AG04450 (cell line): ENCODE data around the gene SMURF1. TPM values are rescaled to one million over a fixed set of nuclear protein-coding genes. Genes with fewer than 3 reads are reported as not detected.

Experiments used
- CTCF ChIA-PET: fragments of 300-600, 350-600 bp; formaldehyde crosslinking; extraction: SDS; loops from one replicate; lab custom pipeline; 2022; ENCODE audit warnings: antibody characterized with exemption, inconsistent platforms; lab: Charles Lee
- POLR2A ChIA-PET: fragments of 350-600 bp; formaldehyde crosslinking; extraction: SDS; loops from one replicate; lab custom pipeline; 2021; ENCODE audit warnings: antibody characterized with exemption, inconsistent platforms; lab: Yijun Ruan, JAX
- DNase-seq: peaks from one replicate; pipeline ENCODE4 v3.0.0-alpha.2; 2011; ENCODE audit warnings: low read depth, low spot score
- H3K27ac ChIP-seq: one replicate; pipeline ENCODE4 v1.5.1; 2012; ENCODE audit warnings: low read depth, low read length, control low read depth
- H3K27me3 ChIP-seq: one replicate; pipeline ENCODE4 v1.6.0; 2012; ENCODE audit warnings: low read length; ENCODE audit not compliant: control insufficient read depth, insufficient read depth
- H3K4me3 ChIP-seq: 2 replicates; pipeline ENCODE4 v1.5.1; 2011; ENCODE audit warnings: mild to moderate bottlenecking, low read depth, low read length, control low read depth
- H3K9me3 ChIP-seq: 2 replicates; pipeline ENCODE4 v1.5.1; 2012; ENCODE audit warnings: low read length; ENCODE audit not compliant: control insufficient read depth, insufficient read depth
- CTCF ChIP-seq: IDR thresholded peaks from 2 replicates; pipeline ENCODE4 v1.5.1; 2011; ENCODE audit warnings: low read depth, low read length, control low read depth, inconsistent platforms
- polyA plus RNA-seq: library from polyadenylated mRNA; depleted of rRNA; stranded (reverse); fragments of >200 nt; gene quantifications from 2 replicates; pipeline ENCODE4 v1.2.3, GENCODE V29; 2011

Gene SMURF1
- polyA plus RNA-seq, 1 experiment = 17.1 TPM

DNA sequence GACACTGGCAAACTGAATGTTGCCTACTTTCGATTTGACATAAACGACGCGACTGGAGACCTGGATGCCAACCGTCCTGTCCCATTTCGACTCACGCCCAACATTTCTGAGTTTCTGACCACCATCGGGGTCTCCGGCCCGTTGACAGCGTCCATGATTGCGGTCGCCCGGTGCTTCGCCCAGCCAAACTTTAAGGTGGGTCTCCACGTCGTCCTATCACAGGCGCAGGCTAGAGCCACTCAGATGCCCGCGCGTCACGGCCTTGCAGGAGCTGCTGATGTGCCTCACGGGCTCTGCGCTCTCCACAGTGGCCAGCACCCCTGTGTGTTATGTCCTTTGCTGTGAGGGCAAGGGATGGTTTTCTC lies 132.6 kb downstream of the SMURF1 start:
- Histone ChIP-seq H3K27ac (no peak overlapping the region), H3K9me3 (peaks cover 4% of the 10 kb centered on the region; the same call in 1 of the 2 replicates), H3K27me3 (no peaks in the 10 kb centered on the region), H3K4me3 (no peak overlapping the region)
- TF ChIP-seq CTCF = no peak
- POLR2A ChIA-PET = no interaction called here
- CTCF ChIA-PET = no interaction called here
- DNase-seq = no peak

- no peak for TF ChIP-seq CTCF
- no peaks in the 10 kb centered on the region for H3K27me3 ChIP-seq
- POLR2A ChIA-PET = no interaction called here
- H3K9me3 ChIP-seq = peaks cover 4% of the 10 kb centered on the region; the same call in 1 of the 2 replicates
- H3K4me3 ChIP-seq = no peak overlapping the region
- CTCF ChIA-PET = interaction anchor here (0.6 to 0.7 kb wide), 2 partner anchors 289 to 464 kb away, joined by 3 to 6 read pairs; no protein-coding TSS in a partner anchor
- DNase-seq = no peak
- H3K27ac ChIP-seq = no peak overlapping the region
Measured at GRCh38 chr7:99010281-99010680, 133.6 kb downstream of the SMURF1 start.

GRCh38 chr7:99008921-99009530 lies 134.9 kb downstream of the SMURF1 start:
- Histone ChIP-seq H3K27me3 (no peaks in the 10 kb centered on the region), H3K27ac (no peak overlapping the region), H3K9me3 (peaks cover 4% of the 10 kb centered on the region; the same call in 1 of the 2 replicates), H3K4me3 (no peak overlapping the region)
- no peak for DNase-seq
- ChIA-PET POLR2A (interaction anchor here (0.9 kb wide), 1 partner anchor 64 kb away, joined by 4 read pairs; no protein-coding TSS in a partner anchor), CTCF (no interaction called here)
- TF ChIP-seq CTCF = no peak

DNA sequence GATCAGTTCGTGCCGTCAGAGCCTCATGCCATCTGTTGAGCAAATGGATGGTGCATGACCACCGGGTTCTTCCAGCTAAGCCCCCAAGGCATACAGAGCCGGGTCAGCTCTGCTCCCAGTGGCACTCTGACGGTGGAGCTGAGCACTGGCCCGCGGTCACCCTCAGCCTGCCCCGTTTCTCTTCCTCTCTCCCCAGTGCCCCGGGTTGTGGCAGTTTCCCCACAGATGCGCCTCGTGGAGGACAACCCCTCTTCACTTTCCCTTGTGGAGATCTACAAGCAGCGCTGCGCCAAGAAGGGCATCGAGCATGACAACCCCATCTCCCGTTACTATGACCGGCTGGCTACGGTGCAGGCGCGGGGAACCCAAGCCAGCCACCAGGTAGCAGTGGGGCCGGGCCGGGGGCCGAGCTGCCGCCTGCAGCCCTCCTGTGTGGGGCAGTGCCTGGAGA lies 135.7 kb downstream of the SMURF1 start:
- TF ChIP-seq CTCF = no peak
- H3K4me3 ChIP-seq = no peak overlapping the region
- ChIA-PET CTCF (no interaction called here), POLR2A (no interaction called here)
- H3K27ac ChIP-seq = no peak overlapping the region
- DNase-seq = no peak
- H3K9me3 ChIP-seq = peaks cover under 1% of the 10 kb centered on the region; the same call in 1 of the 2 replicates
- H3K27me3 ChIP-seq = no peaks in the 10 kb centered on the region

DNA sequence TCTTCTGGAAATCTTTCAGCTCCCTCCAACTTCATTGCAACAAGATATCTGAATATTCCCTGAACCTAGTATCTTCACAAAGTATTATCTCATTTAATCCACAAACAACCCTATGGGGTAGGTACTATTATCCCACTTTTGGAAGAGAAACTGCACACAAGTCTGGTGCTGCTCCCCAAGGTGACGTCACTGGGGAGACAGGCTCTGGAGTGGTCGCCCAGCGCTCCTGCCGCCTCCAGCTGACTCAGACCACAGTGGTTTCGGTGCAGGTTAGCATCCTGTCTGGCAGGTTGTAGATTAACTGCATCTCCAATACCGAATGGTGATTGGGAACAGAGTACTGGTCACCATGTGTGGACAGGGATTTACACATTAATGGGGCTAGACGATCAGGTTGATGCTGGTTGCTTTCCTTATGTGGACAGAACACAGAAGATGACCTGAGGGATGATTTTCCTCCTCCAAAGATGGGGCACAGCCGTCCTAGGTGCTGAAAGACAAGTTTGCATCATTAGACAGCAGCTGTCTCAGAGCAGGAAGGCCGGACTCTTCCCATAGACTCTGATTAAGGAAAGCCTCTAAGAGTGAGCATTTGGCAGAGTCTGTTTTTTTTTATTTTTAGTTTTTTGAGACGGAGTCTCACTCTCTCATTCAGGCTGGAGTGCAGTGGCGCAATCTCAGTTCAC lies 137.0 kb downstream of the SMURF1 start:
- ChIA-PET POLR2A (no interaction called here), CTCF (interaction anchor here (0.6 kb wide), 1 partner anchor 320 kb away, joined by 3 read pairs; no protein-coding TSS in a partner anchor)
- no peak for DNase-seq
- no peak overlapping the region for H3K27ac ChIP-seq
- H3K4me3 ChIP-seq = no peak overlapping the region
- H3K9me3 ChIP-seq = no peaks in the 10 kb centered on the region; the same call in 1 of the 2 replicates
- no peak for TF ChIP-seq CTCF
- H3K27me3 ChIP-seq = no peaks in the 10 kb centered on the region
